ENCODE measurements around the gene APOE. TPM values are rescaled to one million over a fixed set of nuclear protein-coding genes. Genes with fewer than 3 reads are reported as not detected.

APOE gene
- total and polyA plus RNA-seq, 2 of the 13 experiments (the other 11 are each of a cell fraction or from before 2014, with no cell fraction given): 1,328 to 1,470 TPM

DNA sequence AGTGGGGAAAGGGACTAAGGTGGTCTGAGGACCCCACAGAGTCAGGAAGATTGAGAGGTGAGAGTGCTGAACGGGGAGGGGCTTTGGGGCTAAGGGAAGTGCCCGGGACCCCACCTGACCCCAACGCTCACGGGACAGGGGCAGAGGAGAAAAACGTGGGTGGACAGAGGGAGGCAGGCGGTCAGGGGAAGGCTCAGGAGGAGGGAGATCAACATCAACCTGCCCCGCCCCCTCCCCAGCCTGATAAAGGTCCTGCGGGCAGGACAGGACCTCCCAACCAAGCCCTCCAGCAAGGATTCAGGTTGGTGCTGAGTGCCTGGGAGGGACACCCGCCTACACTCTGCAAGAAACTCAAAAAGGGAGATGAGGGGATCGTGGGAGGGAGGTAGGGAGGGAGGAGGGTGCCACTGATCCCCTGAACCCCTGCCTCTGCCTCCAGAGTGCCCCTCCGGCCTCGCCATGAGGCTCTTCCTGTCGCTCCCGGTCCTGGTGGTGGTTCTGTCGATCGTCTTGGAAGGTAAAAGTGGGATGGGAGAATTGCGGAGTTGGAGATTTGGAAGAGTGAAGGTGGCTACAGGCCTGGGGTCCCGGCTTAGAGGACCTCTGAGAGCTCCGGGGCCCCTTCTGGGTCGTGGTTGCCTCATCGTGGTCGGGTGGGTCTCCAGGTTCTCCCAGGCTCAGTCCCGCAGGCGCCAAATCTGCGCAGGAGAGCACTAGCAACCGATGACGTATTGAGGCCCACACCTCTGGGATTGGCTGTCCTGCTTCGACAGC is 9.0 kb downstream of the APOE start, which contains the start of gene APOC1 (continued):
- TF ChIP-seq ZNF816 (CRISPR knock-in tag; IDR thresholded peaks at IDR 0.05; ENCODE audit: borderline replicate concordance) (0 out of 2 replicates have a peak, but pooled peaks have one; percentile 60), MIER3 (CRISPR knock-in tag; IDR thresholded peaks at IDR 0.05; ENCODE audit: borderline replicate concordance) (peak; percentile 29; the same call in 1 of the 2 replicates), POLR2A (IDR thresholded peaks at IDR 0.05; ENCODE audit: insufficient read depth in 1 of 2, low read depth in 2 of 2, low read length in 2 of 2) (peak; percentile 72 to 76), ZNF790 (CRISPR knock-in tag; IDR thresholded peaks at IDR 0.05; ENCODE audit: borderline replicate concordance) (peak; percentile 76; the same call in 1 of the 2 replicates), RARA (CRISPR knock-in tag; IDR thresholded peaks at IDR 0.05) (peak; percentile 39; the same call in 1 of the 2 replicates), TFE3 (CRISPR knock-in tag; IDR thresholded peaks at IDR 0.05) (peak; percentile 36; the same call in 1 of the 2 replicates), ZC3H13 (CRISPR knock-in tag; IDR thresholded peaks at IDR 0.05) (peak; percentile 85), ATF7-NPFF (CRISPR knock-in tag; IDR thresholded peaks at IDR 0.05; ENCODE audit: low read depth) (peak; percentile 32), MYC (CRISPR knock-in tag; IDR thresholded peaks at IDR 0.05; ENCODE audit: borderline replicate concordance) (peak; percentile 51), ZNF264 (CRISPR knock-in tag; IDR thresholded peaks at IDR 0.05) (0 out of 2 replicates have a peak, but pooled peaks have one; percentile 28), ZNF772 (CRISPR knock-in tag; IDR thresholded peaks at IDR 0.05) (peak; percentile 34; the same call in 1 of the 2 replicates), ZNF770 (CRISPR knock-in tag; IDR thresholded peaks at IDR 0.05) (0 out of 2 replicates have a peak, but pooled peaks have one; percentile 13)
- TF ChIP-seq, protein P1, sequence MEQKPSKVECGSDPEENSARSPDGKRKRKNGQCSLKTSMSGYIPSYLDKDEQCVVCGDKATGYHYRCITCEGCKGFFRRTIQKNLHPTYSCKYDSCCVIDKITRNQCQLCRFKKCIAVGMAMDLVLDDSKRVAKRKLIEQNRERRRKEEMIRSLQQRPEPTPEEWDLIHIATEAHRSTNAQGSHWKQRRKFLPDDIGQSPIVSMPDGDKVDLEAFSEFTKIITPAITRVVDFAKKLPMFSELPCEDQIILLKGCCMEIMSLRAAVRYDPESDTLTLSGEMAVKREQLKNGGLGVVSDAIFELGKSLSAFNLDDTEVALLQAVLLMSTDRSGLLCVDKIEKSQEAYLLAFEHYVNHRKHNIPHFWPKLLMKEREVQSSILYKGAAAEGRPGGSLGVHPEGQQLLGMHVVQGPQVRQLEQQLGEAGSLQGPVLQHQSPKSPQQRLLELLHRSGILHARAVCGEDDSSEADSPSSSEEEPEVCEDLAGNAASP (CRISPR knock-in tag; IDR thresholded peaks at IDR 0.05; ENCODE audit: borderline replicate concordance): peak; percentile 57; the same call in 1 of the 2 replicates
- TF ChIP-seq, protein P2, sequence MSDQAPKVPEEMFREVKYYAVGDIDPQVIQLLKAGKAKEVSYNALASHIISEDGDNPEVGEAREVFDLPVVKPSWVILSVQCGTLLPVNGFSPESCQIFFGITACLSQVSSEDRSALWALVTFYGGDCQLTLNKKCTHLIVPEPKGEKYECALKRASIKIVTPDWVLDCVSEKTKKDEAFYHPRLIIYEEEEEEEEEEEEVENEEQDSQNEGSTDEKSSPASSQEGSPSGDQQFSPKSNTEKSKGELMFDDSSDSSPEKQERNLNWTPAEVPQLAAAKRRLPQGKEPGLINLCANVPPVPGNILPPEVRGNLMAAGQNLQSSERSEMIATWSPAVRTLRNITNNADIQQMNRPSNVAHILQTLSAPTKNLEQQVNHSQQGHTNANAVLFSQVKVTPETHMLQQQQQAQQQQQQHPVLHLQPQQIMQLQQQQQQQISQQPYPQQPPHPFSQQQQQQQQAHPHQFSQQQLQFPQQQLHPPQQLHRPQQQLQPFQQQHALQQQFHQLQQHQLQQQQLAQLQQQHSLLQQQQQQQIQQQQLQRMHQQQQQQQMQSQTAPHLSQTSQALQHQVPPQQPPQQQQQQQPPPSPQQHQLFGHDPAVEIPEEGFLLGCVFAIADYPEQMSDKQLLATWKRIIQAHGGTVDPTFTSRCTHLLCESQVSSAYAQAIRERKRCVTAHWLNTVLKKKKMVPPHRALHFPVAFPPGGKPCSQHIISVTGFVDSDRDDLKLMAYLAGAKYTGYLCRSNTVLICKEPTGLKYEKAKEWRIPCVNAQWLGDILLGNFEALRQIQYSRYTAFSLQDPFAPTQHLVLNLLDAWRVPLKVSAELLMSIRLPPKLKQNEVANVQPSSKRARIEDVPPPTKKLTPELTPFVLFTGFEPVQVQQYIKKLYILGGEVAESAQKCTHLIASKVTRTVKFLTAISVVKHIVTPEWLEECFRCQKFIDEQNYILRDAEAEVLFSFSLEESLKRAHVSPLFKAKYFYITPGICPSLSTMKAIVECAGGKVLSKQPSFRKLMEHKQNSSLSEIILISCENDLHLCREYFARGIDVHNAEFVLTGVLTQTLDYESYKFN (CRISPR knock-in tag; conservative IDR thresholded peaks at IDR 0.05): peak; percentile 18; the same call in 1 of the 2 replicates
- TF ChIP-seq, protein P3, sequence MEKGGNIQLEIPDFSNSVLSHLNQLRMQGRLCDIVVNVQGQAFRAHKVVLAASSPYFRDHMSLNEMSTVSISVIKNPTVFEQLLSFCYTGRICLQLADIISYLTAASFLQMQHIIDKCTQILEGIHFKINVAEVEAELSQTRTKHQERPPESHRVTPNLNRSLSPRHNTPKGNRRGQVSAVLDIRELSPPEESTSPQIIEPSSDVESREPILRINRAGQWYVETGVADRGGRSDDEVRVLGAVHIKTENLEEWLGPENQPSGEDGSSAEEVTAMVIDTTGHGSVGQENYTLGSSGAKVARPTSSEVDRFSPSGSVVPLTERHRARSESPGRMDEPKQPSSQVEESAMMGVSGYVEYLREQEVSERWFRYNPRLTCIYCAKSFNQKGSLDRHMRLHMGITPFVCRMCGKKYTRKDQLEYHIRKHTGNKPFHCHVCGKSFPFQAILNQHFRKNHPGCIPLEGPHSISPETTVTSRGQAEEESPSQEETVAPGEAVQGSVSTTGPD (CRISPR knock-in tag; IDR thresholded peaks at IDR 0.05): 0 out of 2 replicates have a peak, but pooled peaks have one; percentile 40
- TF ChIP-seq, protein P4, sequence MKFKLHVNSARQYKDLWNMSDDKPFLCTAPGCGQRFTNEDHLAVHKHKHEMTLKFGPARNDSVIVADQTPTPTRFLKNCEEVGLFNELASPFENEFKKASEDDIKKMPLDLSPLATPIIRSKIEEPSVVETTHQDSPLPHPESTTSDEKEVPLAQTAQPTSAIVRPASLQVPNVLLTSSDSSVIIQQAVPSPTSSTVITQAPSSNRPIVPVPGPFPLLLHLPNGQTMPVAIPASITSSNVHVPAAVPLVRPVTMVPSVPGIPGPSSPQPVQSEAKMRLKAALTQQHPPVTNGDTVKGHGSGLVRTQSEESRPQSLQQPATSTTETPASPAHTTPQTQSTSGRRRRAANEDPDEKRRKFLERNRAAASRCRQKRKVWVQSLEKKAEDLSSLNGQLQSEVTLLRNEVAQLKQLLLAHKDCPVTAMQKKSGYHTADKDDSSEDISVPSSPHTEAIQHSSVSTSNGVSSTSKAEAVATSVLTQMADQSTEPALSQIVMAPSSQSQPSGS (CRISPR knock-in tag; IDR thresholded peaks at IDR 0.05): peak; percentile 29; the same call in 1 of the 2 replicates

All from HepG2 (cell line).